Stimulated activated CD4-positive, alpha-beta T cell treated with anti-CD3 and anti-CD28 coated beads, Interleukin-4, amount 100 ng/mL, for 24 hours (primary cell): ENCODE data around the gene WDFY1.

Experiments used
- DNase-seq: peaks from one replicate; pipeline ENCODE4 v3.0.0-alpha.2; 2020

The WDFY1 gene

DNA sequence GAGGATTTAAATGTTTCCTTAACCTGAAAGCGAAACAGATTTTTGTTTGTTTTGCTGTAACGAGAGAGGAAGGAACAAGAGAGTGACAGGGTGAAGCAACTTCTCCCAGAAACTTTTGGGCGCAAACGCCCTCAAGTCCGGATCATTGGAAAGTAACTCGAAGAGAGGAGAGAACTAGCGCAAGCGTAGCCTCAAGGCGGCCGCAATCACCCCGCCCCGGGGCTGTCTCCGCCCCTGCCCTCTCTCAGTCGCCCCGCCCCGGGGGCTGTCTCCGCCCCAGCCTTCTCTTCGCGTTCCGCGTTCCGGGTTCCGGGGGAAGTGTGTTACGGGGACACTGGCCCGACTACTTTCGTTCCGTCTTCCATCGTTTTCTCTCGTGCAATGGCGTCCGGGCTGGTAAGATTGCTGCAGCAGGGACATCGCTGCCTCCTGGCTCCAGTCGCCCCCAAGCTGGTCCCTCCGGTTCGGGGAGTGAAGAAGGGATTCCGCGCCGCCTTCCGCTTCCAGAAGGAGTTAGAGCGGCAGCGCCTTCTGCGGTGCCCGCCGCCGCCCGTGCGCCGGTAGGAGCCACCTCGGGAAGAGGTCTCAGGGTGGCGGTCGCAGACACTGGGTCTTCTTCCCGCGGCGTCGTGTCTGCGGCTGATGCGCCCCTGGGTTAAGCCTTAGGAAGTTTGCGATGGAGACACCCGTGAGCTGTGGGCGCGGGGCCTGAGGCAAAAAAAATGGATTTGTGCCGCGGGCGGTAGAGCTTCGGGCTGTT, 12.1 kb upstream of the WDFY1 start, which contains the start of gene MRPL44:
Gene MRPL44 (plus strand): TSS at position 372 of the 760 bp plus-strand sequence. CDS start 10 bp downstream, at position 382.
- peak; percentile 98 for DNase-seq

GRCh38 chr2:223956300-223956699, 11.2 kb upstream of the WDFY1 start:
- DNase-seq, result no peak

DNA sequence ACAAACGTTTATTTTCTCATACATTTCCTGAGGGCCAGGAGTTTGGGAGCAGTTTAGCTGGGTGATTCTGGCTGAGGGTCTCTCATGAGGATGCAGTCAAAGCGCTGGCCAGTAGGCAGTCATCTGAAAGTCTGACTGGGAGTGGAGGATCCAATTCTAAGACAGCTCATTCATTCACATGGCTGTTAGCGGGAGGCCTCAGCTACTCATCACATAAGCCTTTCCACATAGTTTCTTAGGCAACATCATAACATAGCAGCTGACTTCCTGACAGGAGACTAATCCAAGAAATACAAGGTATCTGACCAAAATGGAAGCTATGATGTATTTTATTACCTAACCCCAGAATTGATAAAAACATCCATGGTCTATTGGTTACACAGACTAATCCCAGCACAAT, 9.3 kb upstream of the WDFY1 start:
- no peak for DNase-seq

DNA sequence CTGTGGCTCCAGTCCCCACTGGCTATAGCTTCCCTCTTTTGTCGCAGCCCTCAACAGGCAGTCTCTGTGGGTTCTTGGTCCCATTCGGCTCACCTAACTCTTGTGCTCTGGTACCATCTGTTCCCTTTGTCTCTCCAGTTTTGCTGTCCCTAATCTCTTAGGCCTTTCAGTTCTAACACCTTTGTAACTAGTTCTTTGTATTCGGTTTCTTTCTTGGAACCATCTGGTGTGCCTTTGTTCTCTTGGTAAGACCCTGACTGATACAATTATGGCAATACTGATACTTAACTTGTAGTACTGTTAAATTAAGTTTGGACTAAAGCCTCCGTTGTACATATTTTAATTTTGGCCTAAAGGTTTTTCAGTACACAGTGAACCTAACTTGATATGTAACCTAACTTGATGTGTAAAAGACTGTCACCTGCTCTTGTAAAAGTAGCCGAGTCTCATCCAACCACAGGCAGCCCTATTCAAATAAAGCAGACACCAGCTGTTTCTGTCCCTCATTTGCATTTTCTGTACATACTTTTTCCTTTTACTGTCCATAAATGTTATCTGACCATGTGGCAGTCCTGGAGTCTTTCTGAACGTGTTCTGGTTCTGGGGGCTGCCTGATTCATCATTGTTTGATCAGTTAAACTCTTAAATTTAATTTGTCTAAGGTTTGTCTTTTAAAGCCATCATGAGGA, 7.3 kb upstream of the WDFY1 start:
- no peak for DNase-seq

DNA sequence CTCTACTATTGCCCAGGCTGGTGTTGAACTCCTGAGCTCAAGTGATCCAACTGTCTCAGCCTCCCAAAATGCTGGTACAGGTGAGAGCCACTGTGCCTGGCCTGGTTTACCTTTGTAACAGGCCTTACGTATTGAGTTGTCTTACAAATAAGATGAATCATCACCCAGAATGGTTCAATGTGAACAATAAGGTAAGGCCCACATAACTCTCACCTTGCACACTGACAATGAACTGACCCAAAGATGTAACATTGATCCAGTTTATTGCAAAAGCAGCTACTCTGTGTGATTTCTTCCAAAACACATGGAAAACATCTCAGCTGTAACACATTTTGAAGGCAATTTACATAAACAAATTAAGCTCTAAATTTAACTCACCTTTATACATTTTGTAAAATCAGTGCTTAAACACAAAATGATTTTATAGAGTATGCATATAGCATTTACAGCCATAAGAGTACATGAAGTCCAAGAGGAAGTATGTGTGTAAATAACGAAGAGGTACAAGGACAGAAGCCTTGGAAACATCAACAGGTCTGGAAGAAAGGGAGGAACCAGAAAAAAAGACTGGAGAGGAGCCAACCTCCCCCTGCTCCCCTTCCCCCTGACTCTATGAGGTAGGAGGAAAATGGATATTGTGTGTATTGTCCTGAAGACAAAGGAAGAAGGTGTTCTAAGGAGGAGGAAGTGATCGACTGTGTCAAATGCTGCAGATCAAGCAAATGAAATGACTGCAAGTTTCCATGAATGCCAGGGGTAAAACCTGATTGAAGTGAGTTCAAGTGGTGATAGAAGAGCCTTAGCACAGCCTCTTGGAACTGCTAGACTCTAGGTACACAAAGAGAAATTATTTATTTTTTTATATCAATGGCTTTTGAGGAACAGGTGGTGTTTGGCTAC, 5.6 kb upstream of the WDFY1 start:
- no peak for DNase-seq

DNA sequence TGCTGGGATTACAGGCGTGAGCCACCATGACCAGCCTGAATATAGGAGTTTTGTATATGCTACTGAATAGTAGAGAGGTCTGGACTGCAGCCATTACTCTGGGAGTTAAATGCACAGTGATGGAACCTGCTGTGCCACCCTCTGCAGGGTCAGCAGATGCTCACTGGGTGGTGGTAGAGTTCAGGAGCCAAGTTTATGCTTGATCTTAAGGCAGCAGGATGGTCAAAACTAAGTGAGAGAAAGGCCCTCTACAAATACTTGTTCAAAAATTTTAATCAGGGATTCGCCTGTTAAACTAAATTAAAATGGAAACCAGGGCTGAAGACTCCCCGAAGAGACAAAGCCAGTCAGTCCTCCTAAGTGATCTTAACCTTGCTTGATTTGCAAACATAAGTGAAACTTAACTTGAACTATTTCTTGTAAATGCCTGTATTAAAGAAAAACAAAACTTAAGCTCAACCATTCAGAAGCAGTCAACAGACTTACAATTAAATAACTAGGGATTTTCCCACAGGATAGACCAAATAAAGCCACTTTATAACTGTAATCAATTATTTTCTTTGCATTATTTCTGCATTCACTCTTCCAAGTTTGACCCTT, 4.2 kb upstream of the WDFY1 start:
- DNase-seq, result no peak

- DNase-seq, result no peak
Measured at GRCh38 chr2:223947711-223948205, 2.6 kb upstream of the WDFY1 start.

DNA sequence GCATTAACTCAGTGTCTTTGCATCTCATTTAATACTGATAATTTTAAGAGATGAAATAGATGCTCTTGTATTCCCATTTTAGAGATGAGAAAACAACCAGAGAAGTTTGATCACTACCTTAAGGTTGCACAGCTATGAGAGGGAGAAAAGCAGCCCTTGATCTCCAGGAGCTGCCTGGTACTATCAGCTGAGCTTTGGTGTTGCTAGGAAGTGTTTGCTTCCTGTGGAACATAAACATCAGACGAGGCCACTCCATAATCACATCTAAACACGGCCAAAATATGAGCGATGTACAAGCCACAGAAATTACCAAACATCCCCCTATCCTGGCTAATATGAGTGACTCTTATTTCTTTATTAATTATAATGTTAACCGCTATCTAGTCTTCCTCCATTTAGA, 620 bp upstream of the WDFY1 start:
- no peak for DNase-seq

DNA sequence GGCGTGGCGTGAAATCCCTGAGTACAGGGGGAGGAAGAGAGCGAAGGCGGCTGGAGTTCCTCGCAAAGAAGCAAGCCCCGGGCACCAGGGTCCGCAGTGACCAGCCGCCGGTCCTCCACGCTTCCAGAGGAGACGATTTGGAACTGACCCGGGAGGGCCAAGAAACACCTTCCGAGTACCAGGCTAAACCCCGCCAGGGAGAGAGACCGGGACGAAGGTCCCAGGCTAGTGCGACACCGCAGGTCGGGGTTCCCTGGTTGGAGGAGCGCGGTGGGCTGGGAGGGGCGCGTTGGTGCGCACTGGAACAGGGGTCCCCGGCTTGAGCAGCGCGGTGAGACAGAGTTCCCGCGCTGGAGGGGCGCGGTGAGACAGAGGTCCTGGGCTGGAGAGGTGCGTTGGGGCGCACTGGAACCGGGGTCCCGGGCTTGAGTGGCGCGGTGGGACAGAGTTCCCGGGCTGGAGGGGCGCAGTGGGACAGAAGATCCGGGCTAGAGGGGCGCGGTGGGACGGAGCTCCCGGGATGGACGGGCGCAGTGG, 901 bp downstream of the WDFY1 start:
- peak; percentile 35 for DNase-seq

- no peak for DNase-seq
Measured at GRCh38 chr2:223943561-223944008, 1.6 kb downstream of the WDFY1 start.

GRCh38 chr2:223943135-223943534, 2.0 kb downstream of the WDFY1 start:
- no peak for DNase-seq

GRCh38 chr2:223941579-223942277, 3.4 kb downstream of the WDFY1 start:
- peak; percentile 88 for DNase-seq

GRCh38 chr2:223939438-223939837, 5.7 kb downstream of the WDFY1 start:
- peak; percentile 39 for DNase-seq

DNA sequence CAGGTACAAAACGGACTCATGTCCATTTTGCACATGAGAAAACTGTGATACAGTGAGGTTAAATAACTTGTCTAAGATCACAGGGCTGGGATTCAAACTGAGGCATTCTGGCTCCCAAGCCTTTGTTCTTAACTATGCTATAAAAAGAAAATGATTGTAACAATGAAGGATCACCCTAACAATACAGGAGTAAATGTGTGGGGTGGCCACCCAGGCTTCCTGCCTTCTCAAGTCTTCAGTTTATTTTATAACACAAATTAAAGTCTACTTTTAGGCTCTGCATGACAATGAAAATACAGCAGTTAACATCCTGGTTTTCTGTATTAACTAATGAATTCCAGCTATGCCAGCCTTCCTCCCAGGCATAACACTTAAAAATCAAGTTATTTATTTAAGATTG, 7.6 kb downstream of the WDFY1 start:
- DNase-seq, result no peak

- DNase-seq, result no peak
Measured at GRCh38 chr2:223936862-223937326, 8.2 kb downstream of the WDFY1 start.

- DNase-seq, result no peak
Measured at GRCh38 chr2:223935459-223936125, 9.5 kb downstream of the WDFY1 start.

GRCh38 chr2:223934870-223935269, 10.3 kb downstream of the WDFY1 start:
- no peak for DNase-seq

DNA sequence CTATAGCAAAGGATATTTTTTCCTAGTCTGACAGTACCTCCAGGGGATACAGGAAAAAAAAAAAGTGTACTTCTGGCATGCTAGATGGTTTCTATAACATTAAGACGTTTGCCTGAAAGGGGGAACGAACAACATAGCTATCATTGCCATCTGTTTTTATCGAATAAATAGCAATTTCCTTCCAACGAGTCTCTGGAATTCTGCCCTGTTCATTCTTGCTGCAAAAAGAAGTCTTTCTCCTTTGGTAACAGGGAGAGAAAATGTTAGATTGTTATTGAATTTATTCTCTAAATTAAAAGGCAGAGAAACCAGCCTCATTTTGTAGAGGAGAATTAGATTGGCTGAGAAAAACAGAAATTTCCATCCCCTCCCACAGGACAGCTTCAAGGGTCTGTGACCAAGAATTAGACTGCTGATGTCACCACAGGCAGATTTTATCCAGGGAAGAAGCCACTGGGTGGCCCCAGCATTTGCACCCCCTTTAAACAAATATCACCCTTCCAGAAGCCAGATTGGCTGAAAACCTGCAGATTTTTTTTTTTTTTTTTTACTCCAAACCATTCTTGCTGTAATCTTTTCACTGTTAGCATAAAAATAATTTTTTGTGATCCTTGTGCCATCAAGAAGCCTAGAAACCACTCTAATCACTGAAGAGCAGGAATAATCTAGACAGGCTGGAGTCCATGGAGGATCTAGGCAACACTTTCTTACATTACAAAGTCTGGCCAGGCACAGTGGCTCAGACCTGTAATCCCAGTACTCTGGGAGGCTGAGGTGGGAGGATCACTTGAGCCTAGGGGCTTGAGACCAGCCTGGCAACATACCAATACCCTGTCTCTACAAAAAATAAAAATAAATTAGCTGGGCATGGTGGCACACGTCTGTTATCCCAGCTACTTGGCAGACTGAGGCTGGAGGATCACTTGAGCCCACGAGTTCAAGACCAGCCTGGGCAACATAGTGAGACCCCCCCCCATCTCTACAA, 12.0 kb downstream of the WDFY1 start:
- DNase-seq, result no peak

- DNase-seq, result no peak
Measured at GRCh38 chr2:223930103-223930976, 14.8 kb downstream of the WDFY1 start.
